ENCODE data around the gene TBC1D25. TPM values are rescaled to one million over a fixed set of nuclear protein-coding genes. Genes with fewer than 3 reads are reported as not detected.
"Not testable (repeated sequence)": the region's sequence is repeated elsewhere in the genome, so short reads cannot be mapped to it uniquely, and the experiment has no call there.

The TBC1D25 gene
- total and polyA plus RNA-seq, 9 donors, result 3.9 to 10.8 (median 9.0) TPM

GRCh38 chrX:48525853-48526252 is 13.7 kb upstream of the TBC1D25 start:
- 77% methylated on average over 3 of the region's 8 CpGs for WGBS (ENCODE audit: insufficient coverage)
- H3K9me3 ChIP-seq (replicated peaks; ENCODE audit: control insufficient read depth, low read depth, low read length); H3K4me3 ChIP-seq (ENCODE audit: low read length); H3K27me3 ChIP-seq (ENCODE audit: control insufficient read depth, insufficient read depth, low read length); H3K4me1 ChIP-seq (ENCODE audit: control insufficient read depth, insufficient read depth, low read length); DNase-seq; H3K36me3 ChIP-seq (ENCODE audit: control insufficient read depth, insufficient read depth, low read length); H3K27ac ChIP-seq (ENCODE audit: low read length): not testable (repeated sequence)

GRCh38 chrX:48530736-48531135 is 8.8 kb upstream of the TBC1D25 start:
- WGBS (ENCODE audit: insufficient coverage), result no CpG with 5 or more reads among the region's 3 CpGs
- Histone ChIP-seq H3K9me3 (replicated peaks; ENCODE audit: control insufficient read depth, low read depth, low read length) (no peaks in the 10 kb centered on the region), H3K4me1 (ENCODE audit: control insufficient read depth, insufficient read depth, low read length) (no peaks in the 10 kb centered on the region), H3K27me3 (ENCODE audit: control insufficient read depth, insufficient read depth, low read length) (no peaks in the 10 kb centered on the region), H3K27ac (ENCODE audit: low read length) (no peak overlapping the region), H3K36me3 (ENCODE audit: control insufficient read depth, insufficient read depth, low read length) (peaks cover 4% of the 10 kb centered on the region), H3K4me3 (ENCODE audit: low read length) (no peak overlapping the region)
- no peak for DNase-seq

GRCh38 chrX:48531358-48531959 is 8.1 kb upstream of the TBC1D25 start:
- H3K27ac ChIP-seq (ENCODE audit: low read length), result no peak overlapping the region
- H3K27me3 ChIP-seq (ENCODE audit: control insufficient read depth, insufficient read depth, low read length), result no peaks in the 10 kb centered on the region
- no peak overlapping the region for H3K4me3 ChIP-seq (ENCODE audit: low read length)
- H3K4me1 ChIP-seq (ENCODE audit: control insufficient read depth, insufficient read depth, low read length), result no peaks in the 10 kb centered on the region
- H3K9me3 ChIP-seq (replicated peaks; ENCODE audit: control insufficient read depth, low read depth, low read length), result peaks cover under 1% of the 10 kb centered on the region
- DNase-seq, result no peak
- peaks cover 4% of the 10 kb centered on the region for H3K36me3 ChIP-seq (ENCODE audit: control insufficient read depth, insufficient read depth, low read length)
- WGBS (ENCODE audit: insufficient coverage), result 63% methylated on average over 4 of the region's 5 CpGs

GRCh38 chrX:48532161-48532560 is 7.4 kb upstream of the TBC1D25 start:
- no peak overlapping the region for H3K4me3 ChIP-seq (ENCODE audit: low read length)
- peaks cover 4% of the 10 kb centered on the region for H3K36me3 ChIP-seq (ENCODE audit: control insufficient read depth, insufficient read depth, low read length)
- no peak for DNase-seq
- H3K4me1 ChIP-seq (ENCODE audit: control insufficient read depth, insufficient read depth, low read length), result no peaks in the 10 kb centered on the region
- peaks cover 2% of the 10 kb centered on the region for H3K9me3 ChIP-seq (replicated peaks; ENCODE audit: control insufficient read depth, low read depth, low read length)
- no peak overlapping the region for H3K27ac ChIP-seq (ENCODE audit: low read length)
- no peaks in the 10 kb centered on the region for H3K27me3 ChIP-seq (ENCODE audit: control insufficient read depth, insufficient read depth, low read length)
- no CpG with 5 or more reads among the region's 1 CpG for WGBS (ENCODE audit: insufficient coverage)

- no peak overlapping the region for H3K4me3 ChIP-seq (ENCODE audit: low read length)
- WGBS (ENCODE audit: insufficient coverage), result 83% methylated on average over 3 of the region's 3 CpGs
- H3K9me3 ChIP-seq (replicated peaks; ENCODE audit: control insufficient read depth, low read depth, low read length), result peaks cover 2% of the 10 kb centered on the region
- no peak for DNase-seq
- H3K27ac ChIP-seq (ENCODE audit: low read length), result no peak overlapping the region
- H3K4me1 ChIP-seq (ENCODE audit: control insufficient read depth, insufficient read depth, low read length), result no peaks in the 10 kb centered on the region
- H3K36me3 ChIP-seq (ENCODE audit: control insufficient read depth, insufficient read depth, low read length), result peaks cover 3% of the 10 kb centered on the region
- H3K27me3 ChIP-seq (ENCODE audit: control insufficient read depth, insufficient read depth, low read length), result no peaks in the 10 kb centered on the region
These were observed 6.3 kb upstream of the TBC1D25 start for GRCh38 chrX:48533165-48533564.

GRCh38 chrX:48538641-48539344 is 721 bp upstream of the TBC1D25 start:
- peaks cover 2% of the 10 kb centered on the region for H3K9me3 ChIP-seq (replicated peaks; ENCODE audit: control insufficient read depth, low read depth, low read length)
- no peaks in the 10 kb centered on the region for H3K27me3 ChIP-seq (ENCODE audit: control insufficient read depth, insufficient read depth, low read length)
- H3K4me3 ChIP-seq (ENCODE audit: low read length), result peak overlapping the region; percentile 77
- WGBS (ENCODE audit: insufficient coverage), result 88% methylated on average over 21 of the region's 23 CpGs
- H3K27ac ChIP-seq (ENCODE audit: low read length), result peak overlapping the region; percentile 89
- peaks cover 4% of the 10 kb centered on the region for H3K36me3 ChIP-seq (ENCODE audit: control insufficient read depth, insufficient read depth, low read length)
- H3K4me1 ChIP-seq (ENCODE audit: control insufficient read depth, insufficient read depth, low read length), result peaks cover 5% of the 10 kb centered on the region
- no peak for DNase-seq

GRCh38 chrX:48540028-48540375 is 488 bp downstream of the TBC1D25 start:
- Histone ChIP-seq H3K9me3 (replicated peaks; ENCODE audit: control insufficient read depth, low read depth, low read length) (peaks cover 2% of the 10 kb centered on the region), H3K27ac (ENCODE audit: low read length) (peak overlapping the region; percentile 84), H3K27me3 (ENCODE audit: control insufficient read depth, insufficient read depth, low read length) (no peaks in the 10 kb centered on the region), H3K36me3 (ENCODE audit: control insufficient read depth, insufficient read depth, low read length) (peaks cover 10% of the 10 kb centered on the region), H3K4me1 (ENCODE audit: control insufficient read depth, insufficient read depth, low read length) (peaks cover 5% of the 10 kb centered on the region), H3K4me3 (ENCODE audit: low read length) (peak overlapping the region; percentile 77)
- 37% methylated on average over 12 of the region's 12 CpGs for WGBS (ENCODE audit: insufficient coverage)
- DNase-seq, result no peak

GRCh38 chrX:48540480-48540879 is 966 bp downstream of the TBC1D25 start:
- H3K9me3 ChIP-seq (replicated peaks; ENCODE audit: control insufficient read depth, low read depth, low read length), result peaks cover 2% of the 10 kb centered on the region
- DNase-seq, result no peak
- H3K36me3 ChIP-seq (ENCODE audit: control insufficient read depth, insufficient read depth, low read length), result peaks cover 11% of the 10 kb centered on the region
- 80% methylated on average over 7 of the region's 7 CpGs for WGBS (ENCODE audit: insufficient coverage)
- no peaks in the 10 kb centered on the region for H3K27me3 ChIP-seq (ENCODE audit: control insufficient read depth, insufficient read depth, low read length)
- peaks cover 5% of the 10 kb centered on the region for H3K4me1 ChIP-seq (ENCODE audit: control insufficient read depth, insufficient read depth, low read length)
- no peak overlapping the region for H3K27ac ChIP-seq (ENCODE audit: low read length)
- H3K4me3 ChIP-seq (ENCODE audit: low read length), result no peak overlapping the region

GRCh38 chrX:48541140-48541814 is 1.8 kb downstream of the TBC1D25 start:
- no CpG with 5 or more reads among the region's 10 CpGs for WGBS (ENCODE audit: insufficient coverage)
- no peaks in the 10 kb centered on the region for H3K27me3 ChIP-seq (ENCODE audit: control insufficient read depth, insufficient read depth, low read length)
- peaks cover 2% of the 10 kb centered on the region for H3K9me3 ChIP-seq (replicated peaks; ENCODE audit: control insufficient read depth, low read depth, low read length)
- DNase-seq, result no peak
- no peak overlapping the region for H3K27ac ChIP-seq (ENCODE audit: low read length)
- H3K36me3 ChIP-seq (ENCODE audit: control insufficient read depth, insufficient read depth, low read length), result peaks cover 11% of the 10 kb centered on the region
- H3K4me3 ChIP-seq (ENCODE audit: low read length), result no peak overlapping the region
- peaks cover 5% of the 10 kb centered on the region for H3K4me1 ChIP-seq (ENCODE audit: control insufficient read depth, insufficient read depth, low read length)

GRCh38 chrX:48548871-48549270 is 9.4 kb downstream of the TBC1D25 start:
- WGBS (ENCODE audit: insufficient coverage), result 75% methylated on average over 1 of the region's 3 CpGs
- no peak overlapping the region for H3K4me3 ChIP-seq (ENCODE audit: low read length)
- peaks cover 11% of the 10 kb centered on the region for H3K36me3 ChIP-seq (ENCODE audit: control insufficient read depth, insufficient read depth, low read length)
- no peaks in the 10 kb centered on the region for H3K27me3 ChIP-seq (ENCODE audit: control insufficient read depth, insufficient read depth, low read length)
- no peaks in the 10 kb centered on the region for H3K4me1 ChIP-seq (ENCODE audit: control insufficient read depth, insufficient read depth, low read length)
- DNase-seq, result no peak
- no peak overlapping the region for H3K27ac ChIP-seq (ENCODE audit: low read length)
- no peaks in the 10 kb centered on the region for H3K9me3 ChIP-seq (replicated peaks; ENCODE audit: control insufficient read depth, low read depth, low read length)

Data from muscle of leg (tissue), 11 donors.